ENCODE measurements around the gene CHD6. TPM values are rescaled to one million over a fixed set of nuclear protein-coding genes. Genes with fewer than 3 reads are reported as not detected.

The CHD6 gene
- total RNA-seq, 4 donors from 2014 or later, result 18.5 to 49.3 (median 28.7) TPM

DNA sequence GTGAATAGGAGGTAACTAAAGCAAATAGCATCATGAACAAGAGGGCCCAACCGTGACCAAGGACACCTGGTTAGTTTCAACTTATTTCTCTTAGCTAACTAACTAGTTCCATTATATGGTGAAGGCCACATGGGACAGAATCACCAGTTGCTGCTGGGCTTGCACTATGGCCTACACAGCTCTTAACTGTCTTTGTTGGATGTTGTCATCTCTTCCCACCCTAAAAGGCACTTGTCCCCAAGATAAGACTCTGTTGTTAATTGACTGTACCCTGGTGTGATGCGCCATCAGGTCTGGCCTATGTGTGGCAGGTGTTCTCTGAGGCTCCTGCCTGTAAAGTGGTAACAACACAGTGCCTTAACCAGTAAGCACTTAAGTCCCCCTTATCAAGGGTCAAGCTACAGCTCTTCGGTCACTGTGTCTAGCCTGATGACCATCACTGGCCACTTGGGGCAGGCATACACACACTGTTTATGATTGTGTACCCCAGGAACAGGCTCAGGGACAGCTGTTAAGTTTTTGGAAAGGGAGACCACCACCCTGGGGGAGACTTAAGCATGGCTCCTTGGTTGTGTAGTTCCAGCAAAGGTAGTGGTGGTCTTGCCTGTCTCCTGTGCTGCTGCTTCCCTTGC lies 51.2 kb downstream of the CHD6 start:
- no peak for ATAC-seq (ENCODE audit: low FRiP score)
- TF ChIP-seq, protein P1, sequence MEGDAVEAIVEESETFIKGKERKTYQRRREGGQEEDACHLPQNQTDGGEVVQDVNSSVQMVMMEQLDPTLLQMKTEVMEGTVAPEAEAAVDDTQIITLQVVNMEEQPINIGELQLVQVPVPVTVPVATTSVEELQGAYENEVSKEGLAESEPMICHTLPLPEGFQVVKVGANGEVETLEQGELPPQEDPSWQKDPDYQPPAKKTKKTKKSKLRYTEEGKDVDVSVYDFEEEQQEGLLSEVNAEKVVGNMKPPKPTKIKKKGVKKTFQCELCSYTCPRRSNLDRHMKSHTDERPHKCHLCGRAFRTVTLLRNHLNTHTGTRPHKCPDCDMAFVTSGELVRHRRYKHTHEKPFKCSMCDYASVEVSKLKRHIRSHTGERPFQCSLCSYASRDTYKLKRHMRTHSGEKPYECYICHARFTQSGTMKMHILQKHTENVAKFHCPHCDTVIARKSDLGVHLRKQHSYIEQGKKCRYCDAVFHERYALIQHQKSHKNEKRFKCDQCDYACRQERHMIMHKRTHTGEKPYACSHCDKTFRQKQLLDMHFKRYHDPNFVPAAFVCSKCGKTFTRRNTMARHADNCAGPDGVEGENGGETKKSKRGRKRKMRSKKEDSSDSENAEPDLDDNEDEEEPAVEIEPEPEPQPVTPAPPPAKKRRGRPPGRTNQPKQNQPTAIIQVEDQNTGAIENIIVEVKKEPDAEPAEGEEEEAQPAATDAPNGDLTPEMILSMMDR (IDR thresholded peaks at IDR 0.05), result no peak
- DNase-seq (ENCODE audit: low spot score), result no peak

DNA sequence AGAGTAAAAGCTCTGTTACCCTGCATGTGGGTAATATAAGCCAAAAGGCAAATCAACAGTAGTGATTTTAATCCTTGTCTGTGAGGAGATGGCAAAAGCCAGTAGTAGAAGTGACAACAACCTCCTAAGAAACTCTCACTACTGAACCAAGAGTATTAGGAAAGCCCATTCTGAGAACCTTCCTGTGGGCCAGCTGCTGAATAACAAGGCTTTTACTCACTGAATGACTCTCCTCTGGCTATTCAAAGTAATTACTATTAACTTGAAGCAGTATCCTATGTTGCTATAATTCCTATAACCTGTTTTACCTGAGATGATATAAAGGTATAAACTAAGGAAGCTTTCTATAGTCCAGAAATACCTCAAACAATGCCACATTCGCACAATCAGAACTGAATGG lies 55.1 kb downstream of the CHD6 start:
- no peak for ATAC-seq (ENCODE audit: low FRiP score)
- DNase-seq (ENCODE audit: low spot score), result no peak
- TF ChIP-seq, protein P1 (IDR thresholded peaks at IDR 0.05), result no peak

DNA sequence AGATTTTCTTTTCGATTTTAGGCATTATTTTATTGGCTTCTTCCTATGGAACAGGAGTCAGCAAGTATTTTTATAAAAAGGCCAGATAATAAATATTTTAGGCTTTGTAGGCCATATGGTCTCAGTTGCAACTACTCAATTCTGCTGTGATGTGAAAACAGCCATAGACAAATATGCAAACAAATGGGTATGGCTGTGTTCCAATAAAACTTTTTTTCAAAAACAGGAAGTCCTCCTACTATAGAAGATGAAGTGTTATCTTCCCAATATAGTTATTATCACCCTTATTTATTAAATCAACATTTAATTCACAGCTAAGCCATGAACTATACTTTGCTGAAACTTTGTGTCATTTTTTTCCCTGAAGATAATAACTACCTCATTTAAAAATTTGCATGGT lies 57.2 kb downstream of the CHD6 start:
- DNase-seq (ENCODE audit: low spot score) (no peak), ATAC-seq (ENCODE audit: low FRiP score) (no peak)
- TF ChIP-seq, protein P1 (IDR thresholded peaks at IDR 0.05), result no peak

DNA sequence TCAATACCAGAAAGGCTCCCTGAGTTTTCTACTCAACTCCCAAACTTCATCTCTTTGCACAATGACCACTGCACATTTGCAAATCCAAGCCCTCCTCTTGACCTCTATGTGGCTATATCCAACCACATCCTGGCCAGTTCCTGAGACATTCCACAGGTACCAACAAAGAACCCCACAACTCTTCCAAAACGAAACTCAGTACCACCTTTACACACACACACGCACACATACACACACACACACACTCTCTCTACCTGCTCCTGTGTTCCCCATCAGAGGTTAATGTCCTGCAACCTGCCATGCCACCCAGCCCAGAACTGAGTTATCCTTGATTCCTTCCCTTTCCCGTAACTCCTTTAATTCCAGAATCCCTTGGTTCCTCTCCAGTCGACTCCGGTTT lies 58.5 kb downstream of the CHD6 start:
- DNase-seq (ENCODE audit: low spot score) (no peak), ATAC-seq (ENCODE audit: low FRiP score) (no peak)
- TF ChIP-seq, protein P1 (IDR thresholded peaks at IDR 0.05), result no peak

DNA sequence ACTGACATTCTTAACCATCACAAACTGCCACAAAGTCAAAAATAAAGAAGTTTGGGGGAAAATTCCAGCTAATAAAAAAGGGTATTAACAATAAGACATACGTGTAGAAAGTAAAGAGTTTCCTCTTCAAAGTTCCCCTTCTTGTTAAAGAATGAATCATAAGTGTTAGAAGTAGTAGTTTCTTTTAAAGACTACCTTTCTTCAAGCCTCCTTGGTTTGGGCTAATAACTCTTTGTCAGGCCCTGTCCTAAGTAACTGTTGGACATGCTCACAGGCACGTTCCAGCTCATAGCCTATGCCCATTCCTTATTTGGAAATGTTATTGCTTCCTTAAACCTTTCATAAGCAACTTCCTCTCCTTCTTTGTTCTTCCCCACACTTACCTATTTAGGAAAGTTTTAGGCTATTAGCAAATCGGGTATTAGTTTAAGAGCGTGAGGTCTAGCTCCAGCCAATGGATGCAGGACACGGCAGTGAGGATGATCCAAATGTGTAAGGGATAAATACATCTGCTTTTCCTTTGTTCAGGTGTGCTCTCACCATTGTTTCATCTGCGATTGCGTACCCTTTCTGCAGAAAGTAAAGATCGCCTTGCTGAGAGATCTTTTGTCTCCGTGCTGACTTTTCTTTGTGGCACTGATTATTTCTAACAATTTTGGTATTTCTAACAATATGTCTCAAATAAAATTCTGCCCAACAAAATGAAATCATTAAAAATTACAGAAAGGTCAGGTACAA lies 64.9 kb downstream of the CHD6 start:
- TF ChIP-seq, protein P1 (IDR thresholded peaks at IDR 0.05), result no peak
- ATAC-seq (ENCODE audit: low FRiP score), result no peak
- no peak for DNase-seq (ENCODE audit: low spot score)

DNA sequence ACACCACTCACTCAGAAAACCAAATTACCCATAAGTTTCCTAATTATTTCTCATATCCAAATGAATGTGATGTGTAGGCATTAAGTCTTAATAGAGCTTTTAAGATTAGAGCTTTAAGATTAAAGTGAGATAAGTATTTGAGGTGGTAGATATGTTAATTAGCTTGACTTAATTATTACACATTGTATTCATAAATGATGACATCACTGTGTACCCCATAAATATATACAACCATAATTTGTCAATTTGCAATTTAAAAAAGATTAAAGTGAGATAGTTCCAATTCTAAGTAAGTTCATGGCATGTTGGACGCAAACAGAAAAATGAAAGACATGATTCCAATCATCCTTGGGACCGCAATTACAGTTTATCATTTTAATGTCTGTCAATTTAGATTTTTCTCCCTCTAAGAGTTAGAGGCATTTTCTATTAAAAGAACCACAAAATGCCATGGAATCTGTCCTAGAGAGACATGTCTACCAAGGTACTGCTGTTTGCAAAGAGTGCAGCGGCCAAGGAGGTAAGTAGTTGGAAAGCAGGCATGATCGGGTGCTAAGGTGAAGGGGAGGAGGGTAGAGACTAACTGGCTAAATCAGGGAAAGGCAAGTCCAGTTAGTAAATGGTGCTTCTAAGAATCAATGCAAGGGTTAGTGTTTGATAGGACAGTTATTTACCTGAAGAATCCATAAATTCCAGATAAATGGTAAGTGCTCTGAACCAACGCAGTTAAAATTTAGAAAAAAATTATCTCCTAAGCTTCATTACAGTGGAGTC lies 65.7 kb downstream of the CHD6 start:
- no peak for DNase-seq (ENCODE audit: low spot score)
- TF ChIP-seq, protein P1 (IDR thresholded peaks at IDR 0.05), result no peak
- ATAC-seq (ENCODE audit: low FRiP score), result no peak
